Activated effector memory CD4-positive, alpha-beta T cell treated with Interleukin-2 at 50 U/mL for 16 hours (primary cell): ENCODE results near the gene ME3.
"Not testable (repeated sequence)": the region's sequence is repeated elsewhere in the genome, so short reads cannot be mapped to it uniquely, and the experiment has no call there.

Experiments used
- DNase-seq: peaks from one replicate; pipeline ENCODE4 v3.0.0-alpha.2; 2020

Gene ME3

GRCh38 chr11:86660736-86661135, 11.7 kb downstream of the ME3 start:
- DNase-seq, result no peak

- DNase-seq, result no peak
Measured at GRCh38 chr11:86660088-86660487, 12.3 kb downstream of the ME3 start.

DNA sequence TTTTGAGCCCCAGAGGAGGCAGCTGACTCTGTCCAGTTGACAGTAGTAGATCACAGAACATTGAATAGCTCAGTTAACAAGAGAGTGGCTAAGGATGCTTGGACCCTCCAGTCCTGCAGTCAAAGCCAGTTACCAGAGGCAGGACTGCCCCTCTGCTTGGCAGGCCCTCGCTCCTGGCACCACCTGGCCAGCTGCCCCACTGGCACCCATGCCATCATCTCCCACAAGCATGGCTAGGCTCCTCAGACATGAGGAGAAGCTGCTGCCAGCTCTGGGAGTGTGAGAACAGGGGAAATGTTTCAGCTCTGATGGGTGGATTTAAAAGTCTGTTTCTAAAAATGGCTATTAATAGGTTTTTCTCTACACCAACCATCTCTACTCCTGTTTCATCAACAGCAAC, 13.9 kb downstream of the ME3 start:
- DNase-seq, result no peak

DNA sequence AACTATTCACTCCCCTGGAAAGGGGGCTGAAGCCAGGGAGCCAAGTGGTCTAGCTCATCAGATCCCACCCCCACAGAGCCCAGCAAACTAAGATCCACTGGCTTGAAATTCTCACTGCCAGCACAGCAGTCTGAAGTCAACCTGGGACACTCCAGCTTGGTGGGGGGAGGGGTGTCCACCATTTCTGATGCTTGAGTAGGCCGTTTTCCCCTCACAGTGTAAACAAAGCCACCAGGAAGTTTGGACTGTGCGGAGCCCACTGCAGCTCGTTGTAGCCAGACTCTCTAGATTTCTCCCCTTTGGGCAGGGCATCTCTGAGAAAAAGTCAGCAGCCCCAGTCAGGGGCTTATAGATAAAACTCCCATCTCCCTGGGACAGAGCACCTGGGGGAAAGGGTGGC, 27.2 kb downstream of the ME3 start:
- DNase-seq, result not testable (repeated sequence)

DNA sequence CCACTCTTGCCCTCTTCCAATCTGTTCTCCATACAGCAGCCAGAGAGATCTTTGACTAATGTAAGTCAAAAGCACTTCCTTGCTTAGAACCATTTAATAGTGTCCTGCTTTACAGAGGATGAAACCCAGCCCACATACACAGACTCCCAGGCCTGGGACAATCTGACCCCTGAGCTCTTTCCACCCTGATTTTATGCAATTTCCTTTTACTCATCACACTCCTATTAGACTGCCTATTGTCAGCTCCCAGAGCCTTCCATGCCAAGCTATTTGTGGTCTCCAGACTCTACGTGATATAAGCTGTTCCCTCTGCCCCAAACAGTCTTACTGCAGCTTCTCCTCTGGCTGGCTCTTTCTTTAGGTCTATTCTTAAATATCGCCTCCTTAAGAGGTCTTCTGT, 28.1 kb downstream of the ME3 start:
- DNase-seq, result no peak

GRCh38 chr11:86641537-86642261, 30.7 kb downstream of the ME3 start:
- DNase-seq, result no peak

DNA sequence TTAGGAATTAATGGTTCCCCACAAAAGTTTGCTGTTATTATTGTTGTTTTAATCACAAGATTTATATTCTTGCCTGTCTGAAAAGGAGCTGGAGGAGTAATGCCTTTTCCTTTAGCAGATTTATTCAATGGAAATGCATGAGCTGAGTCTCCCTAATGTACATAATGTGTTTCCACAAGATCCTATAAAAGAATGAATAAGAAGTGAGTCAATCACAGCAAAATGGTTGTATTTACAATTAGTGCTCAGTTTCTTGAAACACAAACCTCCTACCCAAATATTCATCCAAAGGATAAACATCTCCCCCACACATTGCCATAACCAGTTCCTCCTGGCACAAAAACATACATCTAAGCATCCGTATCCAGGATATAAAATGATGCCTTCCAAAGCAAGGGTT, 33.3 kb downstream of the ME3 start:
- no peak for DNase-seq

DNA sequence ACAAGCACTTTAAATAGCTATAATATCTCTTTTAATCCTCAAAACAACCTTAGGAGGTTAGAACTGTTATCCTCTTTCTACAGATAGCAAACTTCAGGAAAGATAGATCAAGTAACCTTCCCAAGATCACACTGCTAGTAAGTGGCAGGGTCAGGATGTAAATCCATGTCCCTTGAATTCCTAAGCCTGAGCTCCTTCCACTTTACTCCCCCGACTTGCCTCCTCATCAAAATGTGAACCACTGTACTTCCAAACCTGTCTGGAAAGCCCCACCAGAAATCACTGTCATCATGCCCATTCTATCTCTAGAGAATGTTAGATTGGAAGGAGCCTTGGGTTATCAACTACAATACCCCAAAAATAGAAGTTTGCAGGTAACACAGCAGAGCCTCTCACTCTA, 33.7 kb downstream of the ME3 start:
- DNase-seq, result no peak

GRCh38 chr11:86637988-86638387, 34.4 kb downstream of the ME3 start:
- DNase-seq, result no peak

GRCh38 chr11:86636275-86636674, 36.1 kb downstream of the ME3 start:
- DNase-seq, result no peak

DNA sequence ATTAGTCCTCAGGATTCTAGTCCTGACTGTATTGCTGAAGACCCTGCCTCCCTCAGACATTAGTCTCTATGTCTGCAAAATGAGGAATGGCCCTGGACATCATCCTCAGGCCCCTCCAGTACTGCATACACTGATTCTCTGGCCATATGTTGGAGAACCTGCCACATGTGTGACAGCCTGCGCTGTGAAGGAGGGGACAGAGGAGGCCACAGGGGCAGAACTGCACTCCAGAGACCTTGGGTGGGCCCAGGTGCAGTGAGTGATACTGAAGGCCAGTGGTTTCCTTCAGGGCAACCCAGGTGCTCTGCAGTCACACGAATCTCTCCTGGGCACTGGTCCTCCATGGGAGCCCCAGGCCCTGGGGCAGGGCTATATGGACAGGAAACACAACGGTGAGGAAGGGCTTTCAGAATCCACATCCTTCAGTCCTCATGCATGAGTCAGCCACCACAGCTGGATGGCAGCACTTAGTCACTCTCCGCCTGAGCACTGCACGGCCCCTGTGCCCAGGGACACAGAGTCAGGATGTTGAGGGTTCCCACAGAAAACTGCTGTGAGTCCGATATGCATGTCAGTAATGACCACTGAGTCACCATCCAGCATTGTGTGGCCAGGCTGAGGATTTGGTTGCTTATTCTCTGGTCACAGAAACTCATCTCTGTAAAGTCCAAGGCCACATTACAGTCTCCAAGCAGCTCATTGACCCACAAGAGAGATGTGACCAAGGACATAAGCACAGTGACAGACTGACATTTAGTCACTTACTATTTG, 39.7 kb downstream of the ME3 start:
- no peak for DNase-seq

GRCh38 chr11:86630229-86630981, 42.0 kb downstream of the ME3 start:
- no peak for DNase-seq

GRCh38 chr11:86629045-86629706, 43.2 kb downstream of the ME3 start:
- no peak for DNase-seq

DNA sequence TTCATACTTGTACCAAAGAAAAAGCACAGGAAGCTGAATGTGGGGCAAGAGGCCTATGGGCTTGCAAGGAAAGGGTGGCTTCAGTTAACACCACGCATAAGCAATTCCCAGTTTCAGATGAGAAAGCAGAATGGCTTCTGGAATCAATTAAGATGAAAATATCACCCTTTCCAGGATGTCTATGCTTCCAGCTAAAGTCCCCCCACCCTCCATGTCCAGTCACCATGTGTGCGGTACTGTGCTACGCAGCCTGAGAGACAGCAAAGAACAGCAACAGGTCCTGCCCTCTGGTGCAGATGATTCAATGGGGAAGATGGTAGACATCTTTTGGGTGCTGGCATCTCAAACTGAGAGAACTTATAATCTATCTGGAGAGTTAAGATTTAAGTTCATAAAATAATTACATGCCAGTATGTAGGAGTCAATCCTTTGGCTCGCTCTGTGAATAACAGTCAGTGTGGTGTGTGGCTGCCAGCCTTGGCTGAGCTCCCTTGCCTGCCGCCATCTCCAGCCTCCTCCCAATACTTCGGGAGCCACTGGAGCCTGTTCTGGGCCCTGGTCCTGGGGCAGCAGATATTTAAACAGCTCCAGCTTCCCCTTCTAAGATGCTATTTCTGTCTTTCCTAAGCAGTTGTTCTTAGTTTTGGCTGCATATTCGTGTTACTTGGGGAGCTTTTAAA, 44.5 kb downstream of the ME3 start:
- no peak for DNase-seq

- no peak for DNase-seq
Measured at GRCh38 chr11:86625981-86626380, 46.4 kb downstream of the ME3 start.

GRCh38 chr11:86625544-86625943, 46.9 kb downstream of the ME3 start:
- DNase-seq, result no peak

DNA sequence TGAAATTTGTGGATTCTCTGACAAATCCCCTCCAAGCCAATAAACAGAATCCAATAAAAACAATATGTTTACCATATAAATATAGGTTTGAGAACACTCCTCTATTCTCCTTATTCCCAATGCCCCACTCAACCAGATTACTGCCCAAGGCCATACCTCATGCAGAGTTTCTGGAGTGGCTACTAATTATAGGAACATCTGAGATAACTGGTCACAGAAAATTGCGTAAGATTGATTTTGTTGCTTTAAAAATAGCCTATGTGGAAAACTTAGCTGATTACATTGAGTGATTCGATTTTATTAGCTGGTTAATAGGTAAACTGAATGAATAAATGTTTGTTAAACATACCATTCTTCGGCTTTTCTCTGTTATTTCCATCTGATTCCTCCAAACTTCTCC, 48.0 kb downstream of the ME3 start:
- DNase-seq, result no peak

DNA sequence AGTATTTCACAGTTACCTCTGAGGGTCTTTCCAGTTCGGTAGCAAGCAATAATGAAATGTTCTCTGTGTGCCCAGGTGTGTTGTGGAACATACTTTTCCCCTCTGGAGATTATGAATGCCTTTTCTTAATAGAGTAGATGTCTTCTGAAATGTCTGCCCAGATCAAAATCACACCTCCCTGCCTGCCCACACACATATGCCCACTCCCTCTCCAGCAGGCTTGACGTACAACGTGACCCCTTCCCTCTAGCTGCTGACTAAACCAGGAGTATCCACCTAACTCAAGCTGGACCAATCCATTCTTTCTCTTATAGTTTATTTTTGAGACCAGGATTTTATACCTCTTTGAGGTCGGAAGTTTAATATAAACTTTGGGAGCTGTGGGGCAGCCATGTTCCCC, 48.7 kb downstream of the ME3 start:
- no peak for DNase-seq

DNA sequence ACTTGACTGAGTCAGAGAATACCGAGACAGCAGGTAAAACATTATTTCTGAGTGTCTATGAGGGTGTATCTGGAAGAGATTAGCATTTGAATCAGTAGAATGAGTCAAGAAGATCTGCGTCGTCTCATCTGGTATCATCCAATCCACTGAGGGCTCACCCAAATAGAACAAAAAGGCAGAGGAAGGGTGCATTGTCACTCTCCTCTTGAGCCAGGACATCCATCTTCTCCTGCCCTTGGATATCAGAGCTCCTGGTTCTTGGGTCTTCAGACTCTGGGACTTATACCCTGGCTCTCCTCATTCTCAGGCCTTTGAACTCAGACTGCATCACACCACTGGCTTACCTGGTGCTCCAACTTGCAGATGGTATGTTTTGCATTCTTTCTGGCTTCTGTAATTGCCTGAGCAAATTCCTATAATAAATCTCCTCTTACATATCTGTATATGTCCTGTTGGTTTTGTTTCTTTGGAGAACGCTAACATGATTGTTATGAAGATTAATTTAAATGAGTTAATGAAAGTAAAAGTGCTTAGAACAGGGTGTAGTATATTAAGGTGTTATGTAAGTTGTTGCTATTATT, 49.3 kb downstream of the ME3 start:
- DNase-seq, result no peak

DNA sequence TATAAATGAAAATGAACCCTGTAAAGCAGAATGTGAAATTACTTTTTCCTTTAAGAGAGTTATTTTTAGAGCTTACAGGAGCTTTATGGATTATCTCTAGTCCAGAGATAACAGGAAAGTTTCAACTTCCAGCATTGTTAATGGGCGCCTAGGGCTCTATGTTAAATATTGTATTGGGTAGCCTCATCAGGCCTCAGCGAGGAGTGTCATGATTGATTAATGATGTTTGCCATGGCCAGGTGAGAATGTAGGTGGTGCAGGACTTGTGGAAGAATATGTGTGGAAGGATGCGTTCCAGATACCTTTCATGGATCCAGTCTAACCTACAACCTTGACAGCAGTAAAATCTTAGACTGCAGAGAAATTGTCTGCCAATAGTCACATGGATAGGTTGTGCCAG, 50.6 kb downstream of the ME3 start:
- DNase-seq, result no peak

DNA sequence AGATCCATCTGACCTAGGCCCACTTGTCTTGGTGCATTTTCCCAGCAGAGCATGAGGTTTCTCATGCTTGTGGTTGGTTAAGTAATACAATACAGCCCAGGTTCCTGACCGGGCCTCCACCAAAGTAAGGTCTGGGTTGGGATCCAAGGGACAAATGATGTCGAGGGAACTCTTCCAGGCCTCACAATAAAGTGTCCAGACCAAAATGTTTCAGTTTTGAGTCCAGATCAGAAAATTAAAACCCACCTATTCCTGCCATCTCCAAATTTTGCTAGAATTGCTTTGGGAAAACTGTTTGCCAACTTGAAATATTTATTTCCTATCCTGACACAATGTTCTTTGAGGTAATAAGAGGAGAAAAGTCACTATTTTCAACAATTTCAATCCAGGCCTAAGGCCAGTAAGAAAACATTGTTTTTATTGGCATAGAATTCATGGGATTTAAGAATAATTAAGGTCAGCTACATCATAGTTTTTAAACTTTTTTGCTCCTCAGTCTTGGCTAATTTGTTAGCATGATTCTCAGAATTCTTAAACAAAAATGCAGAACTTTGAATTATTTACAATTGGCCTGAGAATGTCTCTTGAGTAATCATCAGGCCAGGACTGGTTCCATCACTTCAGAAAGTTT, 51.4 kb downstream of the ME3 start:
- DNase-seq, result no peak

- DNase-seq, result not testable (repeated sequence)
Measured at GRCh38 chr11:86619428-86619827, 53.0 kb downstream of the ME3 start.
